GM21526 (cell line): ENCODE results near the gene SESN2.
"Not testable (repeated sequence)": the region's sequence is repeated elsewhere in the genome, so short reads cannot be mapped to it uniquely, and the experiment has no call there.

Experiments
- ATAC-seq: cut with Tn5 transposase; IDR thresholded peaks from one replicate; pipeline ENCODE4 v1.9.1; 2021; ENCODE audit warnings: moderate library complexity; ENCODE audit not compliant: unreplicated experiment, low FRiP score

SESN2 gene

GRCh38 chr1:28326515-28326914 is 67.2 kb downstream of the SESN2 start:
- no peak for ATAC-seq

GRCh38 chr1:28326984-28327383 is 67.7 kb downstream of the SESN2 start:
- no peak for ATAC-seq

- ATAC-seq, result not testable (repeated sequence)
Measured at GRCh38 chr1:28327431-28327830, 68.1 kb downstream of the SESN2 start.

- ATAC-seq, result no peak
Measured at GRCh38 chr1:28328228-28328648, 68.9 kb downstream of the SESN2 start.

- ATAC-seq, result no peak
Measured at GRCh38 chr1:28329395-28330153, 70.3 kb downstream of the SESN2 start.
